ENCODE results near the gene ZBTB16. TPM values are rescaled to one million over a fixed set of nuclear protein-coding genes. Genes with fewer than 3 reads are reported as not detected.

Gene ZBTB16
- total and polyA plus RNA-seq, 8 donors: 3.4 to 55.6 (median 9.5) TPM

DNA sequence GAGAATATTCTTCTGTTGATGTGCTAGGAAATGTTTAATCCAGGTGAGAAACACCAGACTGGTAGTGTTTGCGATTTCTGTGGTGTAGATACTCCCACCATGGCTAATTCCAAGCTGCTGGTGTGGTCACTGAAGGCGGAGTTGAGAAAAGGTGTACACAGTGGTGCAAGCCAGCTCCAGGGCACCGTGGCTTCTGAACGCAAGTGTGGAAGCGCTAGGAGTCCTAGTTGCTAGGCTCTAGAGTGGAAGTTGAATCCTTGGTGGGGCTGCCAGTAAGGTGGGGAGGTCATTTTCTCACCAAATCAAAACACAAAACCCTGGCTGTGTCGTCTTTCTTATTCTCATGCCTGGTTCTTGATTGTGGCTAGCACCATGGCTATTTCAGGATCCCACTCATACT, 61.6 kb downstream of the ZBTB16 start:
- H3K27ac ChIP-seq: no peak overlapping the region

GRCh38 chr11:114121804-114122504, 62.4 kb downstream of the ZBTB16 start:
- no peak overlapping the region for H3K27ac ChIP-seq
- peaks cover 0 to 16% of the 10 kb centered on the region in 2 donors for H3K36me3 ChIP-seq
- peaks cover 7 to 46% of the 10 kb centered on the region in 2 donors for H3K4me1 ChIP-seq
- H3K9me3 ChIP-seq: no peaks in the 10 kb centered on the region
- no peak overlapping the region for H3K4me3 ChIP-seq
- H3K27me3 ChIP-seq: no peaks in the 10 kb centered on the region
- intact Hi-C loops (cut with DNase I): no loop called here
- ATAC-seq (no peak), DNase-seq (no peak)
- TF ChIP-seq, protein P1, sequence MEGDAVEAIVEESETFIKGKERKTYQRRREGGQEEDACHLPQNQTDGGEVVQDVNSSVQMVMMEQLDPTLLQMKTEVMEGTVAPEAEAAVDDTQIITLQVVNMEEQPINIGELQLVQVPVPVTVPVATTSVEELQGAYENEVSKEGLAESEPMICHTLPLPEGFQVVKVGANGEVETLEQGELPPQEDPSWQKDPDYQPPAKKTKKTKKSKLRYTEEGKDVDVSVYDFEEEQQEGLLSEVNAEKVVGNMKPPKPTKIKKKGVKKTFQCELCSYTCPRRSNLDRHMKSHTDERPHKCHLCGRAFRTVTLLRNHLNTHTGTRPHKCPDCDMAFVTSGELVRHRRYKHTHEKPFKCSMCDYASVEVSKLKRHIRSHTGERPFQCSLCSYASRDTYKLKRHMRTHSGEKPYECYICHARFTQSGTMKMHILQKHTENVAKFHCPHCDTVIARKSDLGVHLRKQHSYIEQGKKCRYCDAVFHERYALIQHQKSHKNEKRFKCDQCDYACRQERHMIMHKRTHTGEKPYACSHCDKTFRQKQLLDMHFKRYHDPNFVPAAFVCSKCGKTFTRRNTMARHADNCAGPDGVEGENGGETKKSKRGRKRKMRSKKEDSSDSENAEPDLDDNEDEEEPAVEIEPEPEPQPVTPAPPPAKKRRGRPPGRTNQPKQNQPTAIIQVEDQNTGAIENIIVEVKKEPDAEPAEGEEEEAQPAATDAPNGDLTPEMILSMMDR (IDR thresholded peaks at IDR 0.05): no peak

More for the DNA sequence above, 61.6 kb downstream of the ZBTB16 start:
- Histone ChIP-seq H3K27me3 (no peaks in the 10 kb centered on the region), H3K36me3 (peaks cover 0 to 8% of the 10 kb centered on the region in 2 donors), H3K9me3 (no peaks in the 10 kb centered on the region), H3K4me3 (no peak overlapping the region), H3K4me1 (peaks cover 11 to 45% of the 10 kb centered on the region in 2 donors)
- TF ChIP-seq, protein P1 (IDR thresholded peaks at IDR 0.05): no peak
- intact Hi-C loops (cut with DNase I): no loop called here
- DNase-seq (no peak), ATAC-seq (no peak)

DNA sequence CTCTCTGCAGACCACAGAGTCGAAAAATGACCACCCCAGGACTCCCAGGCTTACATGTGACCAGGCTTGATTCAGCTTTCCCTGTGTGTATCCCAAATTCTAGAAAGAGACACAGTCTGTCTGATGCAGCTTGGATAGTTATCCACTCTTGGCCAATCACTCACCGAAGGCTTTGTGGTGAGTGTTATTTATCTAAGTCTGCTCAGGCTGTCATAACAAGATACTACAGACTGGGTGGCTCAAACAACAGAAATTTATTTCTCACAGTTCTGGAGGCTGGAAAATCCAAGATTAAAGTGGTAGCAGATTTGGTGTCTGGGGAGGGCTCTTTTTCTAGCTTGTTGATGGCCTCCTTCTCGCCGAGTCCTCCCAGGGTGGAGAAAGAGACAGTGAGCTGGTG, 63.2 kb downstream of the ZBTB16 start:
- intact Hi-C loops (cut with DNase I): no loop called here
- ATAC-seq (no peak), DNase-seq (no peak)
- H3K27ac ChIP-seq: no peak overlapping the region
- no peaks in the 10 kb centered on the region for H3K9me3 ChIP-seq
- peaks cover 0 to 45% of the 10 kb centered on the region in 2 donors for H3K4me1 ChIP-seq
- TF ChIP-seq, protein P1 (IDR thresholded peaks at IDR 0.05): no peak
- no peak overlapping the region for H3K4me3 ChIP-seq
- no peaks in the 10 kb centered on the region for H3K27me3 ChIP-seq
- H3K36me3 ChIP-seq: peaks cover 0 to 20% of the 10 kb centered on the region in 2 donors

DNA sequence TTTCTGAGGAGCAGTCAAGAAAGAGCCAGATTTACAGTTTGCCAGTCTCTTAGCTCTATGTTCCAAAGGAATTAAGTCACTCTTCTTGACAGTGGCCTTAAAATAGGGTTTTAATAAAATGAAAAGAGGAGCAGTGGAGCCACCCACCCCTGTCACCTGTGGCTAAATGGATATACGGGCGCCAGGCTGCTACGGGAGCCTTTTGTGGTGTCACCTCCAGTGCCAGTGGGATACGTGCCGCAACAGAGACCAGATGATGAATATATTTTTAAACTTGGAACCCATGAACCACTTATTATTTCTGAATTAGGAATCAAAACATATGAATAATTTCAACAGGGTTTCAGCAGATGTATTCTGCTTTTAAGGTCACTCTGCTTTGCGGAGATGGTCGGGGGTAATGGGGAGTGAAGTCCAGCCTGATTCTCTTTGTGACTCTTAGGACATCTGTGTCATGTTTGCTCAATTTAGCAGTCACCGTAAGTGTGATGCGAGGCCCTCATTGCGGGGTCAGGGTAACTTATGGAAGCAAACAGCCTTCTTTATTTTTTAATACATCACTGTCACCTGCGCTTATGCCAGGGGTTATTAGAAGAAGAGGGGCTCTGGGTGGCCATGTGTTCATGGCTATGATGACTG, 64.3 kb downstream of the ZBTB16 start:
- H3K4me1 ChIP-seq: peaks cover 11 to 55% of the 10 kb centered on the region in 2 donors
- DNase-seq (no peak), ATAC-seq (no peak)
- H3K36me3 ChIP-seq: peaks cover 0 to 26% of the 10 kb centered on the region in 2 donors
- TF ChIP-seq, protein P1 (IDR thresholded peaks at IDR 0.05): no peak
- intact Hi-C loops (cut with DNase I): no loop called here
- H3K27me3 ChIP-seq: no peaks in the 10 kb centered on the region
- H3K9me3 ChIP-seq: no peaks in the 10 kb centered on the region
- no peak overlapping the region for H3K4me3 ChIP-seq
- H3K27ac ChIP-seq: no peak overlapping the region

DNA sequence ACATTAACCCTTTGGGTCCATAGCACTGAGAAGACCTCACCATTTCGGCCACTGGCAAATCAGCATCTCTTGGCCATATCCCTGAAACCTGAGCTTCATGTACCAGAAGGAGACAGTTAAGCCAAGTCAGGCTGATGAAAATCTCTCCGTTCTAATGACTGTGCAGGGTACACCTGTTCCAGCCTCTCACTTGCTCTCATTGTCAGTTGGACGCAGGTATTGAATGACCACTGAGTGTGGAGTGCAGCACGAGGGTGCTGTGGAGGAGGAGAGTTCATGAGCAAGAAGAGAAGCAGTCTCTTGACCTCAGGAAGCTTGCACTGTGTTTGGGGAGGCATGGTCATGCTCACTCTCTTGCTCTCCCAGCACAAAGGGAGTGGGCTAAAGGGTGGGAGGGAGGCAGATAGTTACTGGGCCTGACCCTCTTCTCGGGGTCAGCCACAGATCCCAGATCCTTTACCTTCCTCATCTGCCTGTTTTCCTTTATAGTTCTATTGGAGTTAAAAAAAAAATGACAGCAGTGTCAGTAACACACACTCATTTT, 65.2 kb downstream of the ZBTB16 start:
- no peak for ATAC-seq

More for the DNA sequence above, 65.2 kb downstream of the ZBTB16 start:
- H3K4me1 ChIP-seq: peaks cover 16 to 63% of the 10 kb centered on the region in 2 donors
- no peak overlapping the region for H3K4me3 ChIP-seq
- TF ChIP-seq, protein P1 (IDR thresholded peaks at IDR 0.05): no peak
- no peak for DNase-seq
- H3K27me3 ChIP-seq: no peaks in the 10 kb centered on the region
- H3K36me3 ChIP-seq: peaks cover 0 to 26% of the 10 kb centered on the region in 2 donors
- intact Hi-C loops (cut with DNase I): no loop called here
- no peak overlapping the region for H3K27ac ChIP-seq
- no peaks in the 10 kb centered on the region for H3K9me3 ChIP-seq

All from left lung (tissue), 10 donors.